GM12878 (cell line): ENCODE results near the gene SLIT2. TPM values are rescaled to one million over a fixed set of nuclear protein-coding genes. Genes with fewer than 3 reads are reported as not detected.

ENCODE experiments used
- ATAC-seq: fragments of 200-7000 bp; cut with Tn5 transposase; 3 replicates; pipeline ENCODE4 v1.9.1; 2020; ENCODE audit warnings: mild to moderate bottlenecking, moderate library complexity
- BruUV-seq: library from RNA; stranded (reverse); fragments of 400-500 nt; replicated peaks from 2 replicates; lab custom pipeline; 2021; lab: Mats Ljungman, UMichigan
- CTCF ChIA-PET: fragments of 300-600 bp; sonication (Branson Sonifier 250); formaldehyde crosslinking; extraction: SDS; loops from one replicate; lab custom pipeline; 2021; ENCODE audit warnings: inconsistent platforms; lab: Yijun Ruan, JAX
- POLR2A ChIA-PET: fragments of 350-600 bp; formaldehyde crosslinking; extraction: SDS; loops from one replicate; lab custom pipeline; 2021; ENCODE audit warnings: inconsistent platforms; lab: Charles Lee
- RAD21 ChIA-PET: fragments of 300-600 bp; sonication (Branson Sonifier 250); formaldehyde crosslinking; loops from one replicate; lab custom pipeline; 2023; ENCODE audit warnings: antibody characterized with exemption; ENCODE audit not compliant: unreplicated experiment; lab: Charles Lee
- SMC1A ChIA-PET: fragments of 300-600 bp; sonication (Branson Sonifier 250); formaldehyde crosslinking; loops from one replicate; lab custom pipeline; 2023; ENCODE audit not compliant: unreplicated experiment, uncharacterized antibody; lab: Charles Lee
- DNase-seq: peaks from one replicate; pipeline ENCODE4 v3.0.0-alpha.2; 2011; ENCODE audit warnings: low read depth, low spot score
- FAIRE-seq: peaks from 3 replicates; lab custom pipeline; 2011; peaks lifted over from hg19 to GRCh38; lab: Jason Lieb, UNC
- H2AFZ ChIP-seq: 2 replicates; pipeline ENCODE4 v1.6.0; 2011; ENCODE audit warnings: low read depth, low read length, control low read depth; ENCODE audit not compliant: control insufficient read depth
- H3K27ac ChIP-seq: 2 replicates; pipeline ENCODE4 v1.5.1; 2011; ENCODE audit warnings: control low read depth; ENCODE audit not compliant: control insufficient read depth, insufficient read depth
- H3K27me3 ChIP-seq, 2 experiments: replicated peaks in 1 of 2; 2 replicates each; pipeline versions ENCODE4 v1.6.0 to v1.6.1; 2011; ENCODE audit warnings: low read length in 1 of 2; ENCODE audit not compliant: control insufficient read depth in 2 of 2, insufficient read depth in 2 of 2
- H3K36me3 ChIP-seq, 2 experiments: 2 replicates each; pipeline ENCODE4 v1.5.1; 2011; ENCODE audit warnings: low read length in 1 of 2; ENCODE audit not compliant: control insufficient read depth in 2 of 2, insufficient read depth in 2 of 2
- H3K4me1 ChIP-seq: 2 replicates; pipeline ENCODE4 v1.6.1; 2011; ENCODE audit warnings: mild to moderate bottlenecking, low read length, moderate library complexity, mixed read lengths; ENCODE audit not compliant: control insufficient read depth, insufficient read depth
- H3K4me2 ChIP-seq: 2 replicates; pipeline ENCODE4 v1.6.0; 2011; ENCODE audit warnings: control low read depth; ENCODE audit not compliant: control insufficient read depth, insufficient read depth
- H3K4me3 ChIP-seq: fragments of 200-600 bp; sonication (generic); 2 replicates; pipeline ENCODE4 v1.5.1; 2016
- H3K79me2 ChIP-seq: 2 replicates; pipeline ENCODE4 v1.6.0; 2011; ENCODE audit warnings: low read length; ENCODE audit not compliant: control insufficient read depth, insufficient read depth
- H3K9ac ChIP-seq: 2 replicates; pipeline ENCODE4 v1.8.0; 2011; ENCODE audit warnings: low read length, control low read depth, mixed read lengths; ENCODE audit not compliant: control insufficient read depth, insufficient read depth
- H3K9me3 ChIP-seq: replicated peaks from 3 replicates; pipeline ENCODE4 v1.5.1; 2011; ENCODE audit warnings: mild to moderate bottlenecking, low read length; ENCODE audit not compliant: control insufficient read depth, insufficient read depth
- H4K20me1 ChIP-seq: 2 replicates; pipeline ENCODE4 v1.6.0; 2011; ENCODE audit not compliant: control insufficient read depth, insufficient read depth
- ASH2L ChIP-seq: fragments of 300-600, 200-600 bp; sonication (generic); IDR thresholded peaks from 2 replicates; pipeline ENCODE4 v1.6.1; 2017; ENCODE audit warnings: low read depth, mild to moderate bottlenecking, borderline replicate concordance
- CREM ChIP-seq: IDR thresholded peaks from 2 replicates; pipeline ENCODE4 v1.6.1; 2014; ENCODE audit warnings: antibody characterized with exemption, low read depth
- CTCF ChIP-seq, 3 experiments: IDR thresholded peaks in 2 of 3; conservative IDR thresholded peaks in 1 of 3; 2 replicates each; pipeline ENCODE4 v1.5.1; 2011; ENCODE audit warnings: low read depth in 3 of 3, low read length in 3 of 3, mild to moderate bottlenecking in 3 of 3, control low read depth in 2 of 3, moderate library complexity in 2 of 3, inconsistent platforms in 1 of 3, mixed read lengths in 1 of 3; ENCODE audit not compliant: control insufficient read depth in 2 of 3, insufficient read depth in 1 of 3; ENCODE audit errors: extremely low read depth in 1 of 3
- FOXK2 ChIP-seq: fragments of 450-650 bp; IDR thresholded peaks from 2 replicates; pipeline ENCODE4 v1.6.1; 2017; ENCODE audit warnings: mild to moderate bottlenecking, moderate library complexity
- IRF4 ChIP-seq: IDR thresholded peaks from 2 replicates; pipeline ENCODE4 v1.6.1; 2011; ENCODE audit warnings: low read depth, low read length
- KAT2A ChIP-seq: conservative IDR thresholded peaks from 2 replicates; pipeline ENCODE4 v1.6.1; 2011; ENCODE audit warnings: low read depth, low read length; ENCODE audit not compliant: control insufficient read depth
- MXI1 ChIP-seq: fragments of 150-350 bp; IDR thresholded peaks from 2 replicates; pipeline ENCODE4 v1.6.1; 2011; ENCODE audit warnings: low read depth, mild to moderate bottlenecking, inconsistent platforms, low read length, improper control_type of control experiment
- RAD21 ChIP-seq: IDR thresholded peaks from 2 replicates; pipeline ENCODE4 v1.6.1; 2011; ENCODE audit warnings: mild to moderate bottlenecking, low read depth, low read length, moderate library complexity; ENCODE audit not compliant: insufficient read depth
- SMC3 ChIP-seq: IDR thresholded peaks from 2 replicates; pipeline ENCODE4 v1.6.1; 2011; ENCODE audit warnings: low read length, improper control_type of control experiment, borderline replicate concordance
- SREBF2 ChIP-seq: IDR thresholded peaks from 2 replicates; pipeline ENCODE4 v1.6.1; 2012; ENCODE audit warnings: mild to moderate bottlenecking, low read length
- ZNF274 ChIP-seq: IDR thresholded peaks from one replicate; pipeline ENCODE4 v1.8.0; 2011; ENCODE audit not compliant: insufficient read length, insufficient read depth
- ZNF592 ChIP-seq: fragments of 450-650 bp; IDR thresholded peaks from 2 replicates; pipeline ENCODE4 v1.6.1; 2017; ENCODE audit warnings: mild to moderate bottlenecking, moderate library complexity
- ZNF622 ChIP-seq: fragments of 450-650 bp; IDR thresholded peaks from 2 replicates; pipeline ENCODE4 v1.6.1; 2017; ENCODE audit warnings: mild to moderate bottlenecking, inconsistent platforms
- WGBS: methylation state at CpG from one replicate; pipeline ENCODE4 v1.1.6; 2016; ENCODE audit warnings: low lambda C conversion rate; ENCODE audit not compliant: insufficient replicate concordance, insufficient coverage; ENCODE audit errors: missing lambda C conversion rate; 5-methylcytosine and 5-hydroxymethylcytosine counted together
- in situ Hi-C: fragments of 300-500 bp; cut with MboI; formaldehyde crosslinking; loops from 9 replicates; pipeline ENCODE4 v1.14.3; 2018; ENCODE audit warnings: mixed read lengths
- intact Hi-C: fragments of 100-400 bp; cut with micrococcal nuclease; formaldehyde crosslinking; loops from one replicate; pipeline ENCODE4 v1.14.2; 2022; ENCODE audit not compliant: unreplicated experiment
- polyA plus RNA-seq, 11 experiments: library from polyadenylated mRNA; depleted of rRNA in 4 of 11; unstranded in 6 of 11; stranded (reverse) in 5 of 11; fragments of >200 nt; fragmentation: Nextera tagmentation in 4 of 11; fragmentation: Illumina TruSeq in 1 of 11; extraction: Ambion mirVana in 4 of 11; extraction: Trizol in 1 of 11; gene quantifications; 1 replicate in 1 of 11; 2 replicates in 10 of 11; pipeline versions ENCODE4 v1.2.1 to v1.2.3, GENCODE V29; 2011 to 2016; ENCODE audit warnings: inconsistent platforms in 2 of 11, missing spikeins in 2 of 11, low read depth in 1 of 11
- total RNA-seq, 4 experiments: library from RNA; depleted of rRNA in 3 of 4; stranded (reverse); fragments of >200 nt in 3 of 4; fragmentation: Illumina TruSeq in 1 of 4; extraction: Trizol in 1 of 4; gene quantifications; 2 replicates each; pipeline versions ENCODE4 v1.2.1 to v1.2.3, GENCODE V29; 2013 to 2021

Gene SLIT2
- total and polyA plus RNA-seq, 10 of the 15 experiments (the other 5 are each of a cell fraction or from before 2014, with no cell fraction given), result 0.01 to 0.05 TPM; not detected in 8

GRCh38 chr4:20299515-20299914 lies 47.8 kb downstream of the SLIT2 start:
- Histone ChIP-seq H3K27ac (no peak overlapping the region), H3K9ac (no peak overlapping the region), H2AFZ (no peak overlapping the region), H3K9me3 (no peaks in the 10 kb centered on the region), H3K4me1 (no peaks in the 10 kb centered on the region), H3K4me2 (no peak overlapping the region), H3K27me3 (no peaks in the 10 kb centered on the region)
- WGBS, result 6% methylated on average over 3 of the region's 3 CpGs
- no TSS peak for BruUV-seq
- intact Hi-C loops, result no loop called here
- CTCF ChIA-PET, result interaction anchor here (1.2 kb wide), 2 partner anchors 12 to 385 kb away, joined by 3 to 4 read pairs; no protein-coding TSS in a partner anchor
- POLR2A ChIA-PET, result no interaction called here
- peak; percentile 16; the same call in 1 of the 2 replicates for TF ChIP-seq RAD21
- TF ChIP-seq CTCF (IDR thresholded peaks at IDR 0.05 in 2 of 3, conservative IDR thresholded peaks at IDR 0.05 in 1 of 3; ENCODE audit: control insufficient read depth in 2 of 3, extremely low read depth in 1 of 3, insufficient read depth in 1 of 3, low read depth in 3 of 3, low read length in 3 of 3), result peak in 1 of 3 experiments; percentile 22; a peak in 1 of 6 replicates
- peak; percentile 16; the same call in 1 of the 2 replicates for TF ChIP-seq SMC3
- no peak for TF ChIP-seq MXI1
- TF ChIP-seq, all 136 proteins: peak for 3
- no peak for FAIRE-seq
- no peaks in the 10 kb centered on the region for H3K79me2 ChIP-seq
- ATAC-seq, result no peak
- DNase-seq, result no peak
- no peak overlapping the region for H3K4me3 ChIP-seq
- ChIA-PET RAD21 (no interaction called here), SMC1A (interaction anchor here (1.5 kb wide), 1 partner anchor 9 kb away, joined by 4 read pairs; no protein-coding TSS in a partner anchor)
- H4K20me1 ChIP-seq, result no peaks in the 10 kb centered on the region
- in situ Hi-C loops, result no loop called here
- no peaks in the 10 kb centered on the region for H3K36me3 ChIP-seq

GRCh38 chr4:20301161-20301560 lies 49.5 kb downstream of the SLIT2 start:
- FAIRE-seq (no peak), DNase-seq (no peak), ATAC-seq (no peak)
- CTCF ChIA-PET, result no interaction called here
- Histone ChIP-seq H3K4me2 (no peak overlapping the region), H3K9ac (no peak overlapping the region), H3K4me3 (no peak overlapping the region), H3K79me2 (no peaks in the 10 kb centered on the region), H4K20me1 (no peaks in the 10 kb centered on the region), H3K9me3 (no peaks in the 10 kb centered on the region), H3K27me3 (no peaks in the 10 kb centered on the region), H2AFZ (no peak overlapping the region), H3K36me3 (no peaks in the 10 kb centered on the region), H3K27ac (no peak overlapping the region), H3K4me1 (no peaks in the 10 kb centered on the region)
- intact Hi-C loops (no loop called here), in situ Hi-C loops (no loop called here)
- no TSS peak for BruUV-seq
- RAD21 ChIA-PET, result no interaction called here
- 0% methylated on average over 2 of the region's 2 CpGs for WGBS
- POLR2A ChIA-PET, result no interaction called here
- SMC1A ChIA-PET, result no interaction called here
- TF ChIP-seq ZNF274, result no peak
- TF ChIP-seq FOXK2, result no peak
- no peak for TF ChIP-seq ZNF622
- no peak for TF ChIP-seq SREBF2
- no peak for TF ChIP-seq ASH2L
- TF ChIP-seq KAT2A, result no peak
- no peak for TF ChIP-seq IRF4
- no peak for TF ChIP-seq CREM
- no peak for TF ChIP-seq ZNF592
